PC-9 (cell line): Measurements from ENCODE around the gene ZNF672. TPM values are rescaled to one million over a fixed set of nuclear protein-coding genes. Genes with fewer than 3 reads are reported as not detected.

Experiments
- BruUV-seq: library from RNA; stranded (reverse); fragments of 400-500 nt; replicated peaks from 2 replicates; lab custom pipeline; 2021; lab: Mats Ljungman, UMichigan
- CTCF ChIA-PET: fragments of 300-600 bp; sonication (Branson Sonifier 250); formaldehyde crosslinking; loops from one replicate; lab custom pipeline; 2022; ENCODE audit warnings: antibody characterized with exemption; lab: Charles Lee
- POLR2A ChIA-PET: fragments of 300-600 bp; sonication (Branson Sonifier 250); formaldehyde crosslinking; loops from one replicate; lab custom pipeline; 2022; ENCODE audit warnings: antibody characterized with exemption; ENCODE audit not compliant: unreplicated experiment; lab: Charles Lee
- DNase-seq, 2 experiments: peaks; one replicate each; pipeline versions ENCODE4 v3.0.0 to v3.0.0-alpha.2; 2015 to 2022; ENCODE audit warnings: mixed read lengths in 1 of 2
- H2AFZ ChIP-seq: fragments of 200-600 bp; sonication (generic); 2 replicates; pipeline ENCODE4 v1.8.1; 2017; ENCODE audit warnings: antibody characterized with exemption
- H3F3A ChIP-seq: fragments of 200-600 bp; sonication (generic); 2 replicates; pipeline ENCODE4 v1.8.1; 2017; ENCODE audit warnings: antibody characterized with exemption, mild to moderate bottlenecking, low read depth; ENCODE audit not compliant: insufficient read depth
- H3K27ac ChIP-seq: fragments of 200-600 bp; sonication (generic); 2 replicates; pipeline ENCODE4 v1.6.1; 2016; ENCODE audit warnings: mixed run types
- H3K27me3 ChIP-seq: fragments of 200-600 bp; sonication (generic); 2 replicates; pipeline ENCODE4 v1.6.1; 2016; ENCODE audit warnings: low read depth, mixed run types; ENCODE audit not compliant: insufficient read depth
- H3K36me3 ChIP-seq: fragments of 200-600 bp; sonication (generic); 2 replicates; pipeline ENCODE4 v1.6.1; 2016; ENCODE audit warnings: low read depth, mixed run types
- H3K4me1 ChIP-seq: fragments of 200-600 bp; sonication (generic); replicated peaks from 2 replicates; pipeline ENCODE4 v1.6.1; 2016; ENCODE audit warnings: mixed run types; ENCODE audit not compliant: insufficient read depth
- H3K4me2 ChIP-seq: fragments of 200-600 bp; sonication (generic); 2 replicates; pipeline ENCODE4 v1.6.1; 2017; ENCODE audit warnings: mixed run types
- H3K4me3 ChIP-seq: fragments of 200-600 bp; sonication (generic); 2 replicates; pipeline ENCODE4 v1.6.1; 2016; ENCODE audit warnings: mixed run types
- H3K79me2 ChIP-seq: fragments of 200-600 bp; sonication (generic); 2 replicates; pipeline ENCODE4 v1.6.1; 2017; ENCODE audit warnings: low read depth, mixed run types
- H3K9me2 ChIP-seq: fragments of 200-600 bp; sonication (generic); 2 replicates; pipeline ENCODE4 v1.8.1; 2017; ENCODE audit warnings: mild to moderate bottlenecking; ENCODE audit not compliant: insufficient read depth
- H3K9me3 ChIP-seq: fragments of 200-600 bp; sonication (generic); 2 replicates; pipeline ENCODE4 v1.8.1; 2016; ENCODE audit warnings: low read depth; ENCODE audit not compliant: insufficient read depth
- H4K20me1 ChIP-seq: fragments of 200-600 bp; sonication (generic); 2 replicates; pipeline ENCODE4 v1.8.1; 2017; ENCODE audit not compliant: insufficient read depth
- CTCF ChIP-seq: fragments of 200-600 bp; sonication (generic); conservative IDR thresholded peaks from 2 replicates; pipeline ENCODE4 v1.6.1; 2017; ENCODE audit warnings: mixed run types, antibody characterized with exemption, mild to moderate bottlenecking, moderate library complexity
- EZH2 ChIP-seq: fragments of 200-600 bp; sonication (generic); IDR thresholded peaks from 2 replicates; pipeline ENCODE4 v1.8.0; 2017; ENCODE audit warnings: antibody characterized with exemption, low read depth
- intact Hi-C: fragments of 100-400 bp; cut with micrococcal nuclease; formaldehyde crosslinking; loops from one replicate; pipeline ENCODE4 v1.10.0; 2022; ENCODE audit not compliant: unreplicated experiment
- total RNA-seq: library from RNA; stranded (reverse); gene quantifications from 2 replicates; pipeline ENCODE4 v1.2.3, GENCODE V29; 2021

ZNF672 gene
- total RNA-seq, 1 experiment from 2014 or later: 24.7 TPM

- Histone ChIP-seq H3K27ac (peak overlapping the region; percentile 83), H3K4me3 (peak overlapping the region; percentile 75), H3K27me3 (no peaks in the 10 kb centered on the region), H3F3A (peaks cover 23% of the 10 kb centered on the region), H3K4me2 (peak overlapping the region; percentile 79), H3K9me2 (no peaks in the 10 kb centered on the region), H3K4me1 (peaks cover 10% of the 10 kb centered on the region), H2AFZ (peak overlapping the region; percentile 94), H3K79me2 (no peaks in the 10 kb centered on the region), H3K9me3 (no peaks in the 10 kb centered on the region), H3K36me3 (no peaks in the 10 kb centered on the region), H4K20me1 (no peaks in the 10 kb centered on the region; the same call in 1 of the 2 replicates)
- TSS peak; percentile 65 for BruUV-seq
- intact Hi-C loops: loop anchor here (1.0 kb wide), 3 partner anchors 14 to 47 kb away; partner anchors contain the start of genes ZNF672 and ZNF692
- CTCF ChIA-PET: interaction anchor here (0.5 kb wide), 1 partner anchor 34 kb away, joined by 4 read pairs; no protein-coding TSS in a partner anchor
- peak; percentile 58 to 64 for DNase-seq
- no peak for TF ChIP-seq EZH2
- TF ChIP-seq CTCF: no peak
- POLR2A ChIA-PET: interaction anchor here (1.1 kb wide), 1 partner anchor 35 kb away, joined by 3 read pairs; the partner anchor contains the start of gene ZNF672
Measured at GRCh38 chr1:248872752-248873408, 34.9 kb downstream of the ZNF672 start.

GRCh38 chr1:248873409-248873992, 35.5 kb downstream of the ZNF672 start:
- Histone ChIP-seq H3K9me3 (no peaks in the 10 kb centered on the region), H2AFZ (peak overlapping the region; percentile 94), H3K79me2 (no peaks in the 10 kb centered on the region), H3K4me1 (peaks cover 10% of the 10 kb centered on the region), H3K4me3 (peak overlapping the region; percentile 75), H3K9me2 (no peaks in the 10 kb centered on the region), H4K20me1 (no peaks in the 10 kb centered on the region; the same call in 1 of the 2 replicates), H3K27me3 (no peaks in the 10 kb centered on the region), H3K36me3 (no peaks in the 10 kb centered on the region), H3K27ac (peak overlapping the region; percentile 83), H3F3A (peaks cover 23% of the 10 kb centered on the region), H3K4me2 (peak overlapping the region; percentile 79)
- intact Hi-C loops: loop anchor here (1.0 kb wide), 3 partner anchors 14 to 47 kb away; partner anchors contain the start of genes ZNF672 and ZNF692
- peak; percentile 89 to 98 for DNase-seq
- ChIA-PET CTCF (interaction anchor here (0.5 kb wide), 1 partner anchor 33 kb away, joined by 4 read pairs; no protein-coding TSS in a partner anchor), POLR2A (interaction anchor here (0.5 to 1.1 kb wide), 2 partner anchors 12 to 35 kb away, joined by 3 to 4 read pairs; partner anchors contain the start of gene ZNF672)
- TF ChIP-seq EZH2 (no peak), CTCF (no peak)
- no TSS peak for BruUV-seq

DNA sequence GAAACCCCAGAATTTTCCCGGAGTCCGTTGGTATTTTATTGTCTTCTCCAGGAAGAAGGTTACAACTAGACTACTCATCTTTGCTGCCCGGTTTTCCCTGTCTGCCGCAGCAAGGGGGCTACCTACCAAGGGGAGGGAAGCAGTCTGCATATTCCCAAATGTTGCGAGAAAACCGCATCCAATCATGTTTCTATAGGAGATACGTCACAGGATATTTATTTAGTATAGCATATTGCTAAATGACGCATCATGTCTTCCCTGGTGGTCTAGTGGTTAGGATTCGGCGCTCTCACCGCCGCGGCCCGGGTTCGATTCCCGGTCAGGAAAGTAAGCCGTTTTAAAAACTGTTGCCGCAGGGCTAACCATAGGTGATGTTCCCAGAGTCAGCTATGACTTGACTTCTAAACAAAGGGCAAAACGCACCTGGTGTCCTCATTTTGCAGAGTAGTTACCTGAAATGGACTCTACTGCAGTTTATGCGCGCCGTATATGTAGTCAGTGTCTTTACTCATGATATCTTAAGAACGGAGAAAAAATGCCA, 36.0 kb downstream of the ZNF672 start:
- Histone ChIP-seq H3K27me3 (no peaks in the 10 kb centered on the region), H3K4me1 (peaks cover 10% of the 10 kb centered on the region), H3K36me3 (no peaks in the 10 kb centered on the region), H3K79me2 (no peaks in the 10 kb centered on the region), H4K20me1 (no peaks in the 10 kb centered on the region; the same call in 1 of the 2 replicates), H2AFZ (no peak overlapping the region; the same call in 1 of the 2 replicates), H3K4me3 (peak overlapping the region; percentile 75; the same call in 1 of the 2 replicates), H3K4me2 (peak overlapping the region; percentile 68), H3K9me3 (no peaks in the 10 kb centered on the region), H3K9me2 (no peaks in the 10 kb centered on the region), H3K27ac (peak overlapping the region; percentile 83), H3F3A (peaks cover 23% of the 10 kb centered on the region)
- no TSS peak for BruUV-seq
- TF ChIP-seq EZH2 (no peak), CTCF (no peak)
- ChIA-PET CTCF (no interaction called here), POLR2A (interaction anchor here (0.5 to 0.6 kb wide), 2 partner anchors 11 to 48 kb away, joined by 3 to 4 read pairs; partner anchors contain the start of gene SH3BP5L)
- peak; percentile 76 to 86 for DNase-seq
- intact Hi-C loops: loop anchor here (1.0 kb wide), 4 partner anchors 15 to 48 kb away; partner anchors contain the start of genes PGBD2, ZNF672 and ZNF692
